HCT116 (cell line): Measurements from ENCODE around the gene LSM10.

Source experiments
- ATF3 ChIP-seq: IDR thresholded peaks from 2 replicates; pipeline ENCODE4 v1.6.1; 2012
- CEBPB ChIP-seq: IDR thresholded peaks from 2 replicates; pipeline ENCODE4 v1.6.1; 2012; ENCODE audit warnings: low read depth
- CTCF ChIP-seq, 3 experiments: fragments of 200-600 bp in 1 of 3; sonication (generic) in 1 of 3; IDR thresholded peaks in 2 of 3; conservative IDR thresholded peaks in 1 of 3; 2 replicates each; pipeline ENCODE4 v1.5.1; 2012 to 2017; ENCODE audit warnings: low read depth in 2 of 3, low read length in 2 of 3, antibody characterized with exemption in 1 of 3, borderline replicate concordance in 1 of 3, control low read depth in 1 of 3, mild to moderate bottlenecking in 1 of 3, mixed read lengths in 1 of 3, mixed run types in 1 of 3, moderate library complexity in 1 of 3; ENCODE audit not compliant: insufficient read depth in 1 of 3
- EZH2 ChIP-seq: fragments of 200-600 bp; sonication (generic); IDR thresholded peaks from 2 replicates; pipeline ENCODE4 v1.6.1; 2017; ENCODE audit warnings: antibody characterized with exemption, mixed run types
- FOSL1 ChIP-seq: IDR thresholded peaks from 2 replicates; pipeline ENCODE4 v1.6.1; 2012; ENCODE audit warnings: low read depth
- JUND ChIP-seq: IDR thresholded peaks from 2 replicates; pipeline ENCODE4 v1.6.1; 2012
- POLR2A ChIP-seq: IDR thresholded peaks from 2 replicates; pipeline ENCODE4 v1.7.0; 2011; ENCODE audit warnings: borderline replicate concordance; ENCODE audit not compliant: insufficient read depth, insufficient read length; ENCODE audit errors: extremely low read depth
- REST ChIP-seq: IDR thresholded peaks from 2 replicates; pipeline ENCODE4 v1.6.1; 2012; ENCODE audit warnings: low read depth
- SIN3A ChIP-seq: IDR thresholded peaks from 2 replicates; pipeline ENCODE4 v1.6.1; 2012; ENCODE audit warnings: low read depth
- ZBTB33 ChIP-seq: IDR thresholded peaks from 2 replicates; pipeline ENCODE4 v1.6.1; 2011; ENCODE audit warnings: mild to moderate bottlenecking, low read length, moderate library complexity; ENCODE audit not compliant: insufficient replicate concordance; ENCODE audit errors: extremely low read depth

GRCh38 chr1:36391271-36391670, 6.4 kb downstream of the LSM10 start:
- TF ChIP-seq EZH2 (no peak), CTCF (IDR thresholded peaks at IDR 0.05 in 2 of 3, conservative IDR thresholded peaks at IDR 0.05 in 1 of 3; ENCODE audit: borderline replicate concordance in 1 of 3, insufficient read depth in 1 of 3, low read depth in 2 of 3, low read length in 2 of 3) (no peak), SIN3A (no peak), REST (no peak), POLR2A (no peak), CEBPB (no peak), FOSL1 (no peak), ZBTB33 (no peak), JUND (no peak), ATF3 (no peak)
